Panc1 (cell line): Measurements from ENCODE around the gene TRDN. TPM values are rescaled to one million over a fixed set of nuclear protein-coding genes. Genes with fewer than 3 reads are reported as not detected.

ENCODE experiments used
- ATAC-seq: fragments of 200-7000 bp; cut with Tn5 transposase; 2 replicates; pipeline ENCODE4 v1.9.1; 2020; ENCODE audit warnings: mild to moderate bottlenecking, moderate library complexity
- BruUV-seq: library from RNA; stranded (reverse); fragments of 400-500 nt; replicated peaks from 2 replicates; lab custom pipeline; 2021; lab: Mats Ljungman, UMichigan
- CTCF ChIA-PET: fragments of 300-600 bp; sonication (Branson Sonifier 250); formaldehyde crosslinking; loops from one replicate; lab custom pipeline; 2022; ENCODE audit warnings: antibody characterized with exemption; lab: Charles Lee
- POLR2A ChIA-PET: fragments of 300-600 bp; sonication (Branson Sonifier 250); formaldehyde crosslinking; loops from one replicate; lab custom pipeline; 2022; ENCODE audit warnings: antibody characterized with exemption; lab: Charles Lee
- DNase-seq: peaks from one replicate; pipeline ENCODE4 v3.0.0-alpha.2; 2010; ENCODE audit warnings: low read depth, low spot score
- H3K27ac ChIP-seq: 2 replicates; pipeline ENCODE4 v1.5.1; 2011; ENCODE audit warnings: mild to moderate bottlenecking, low read length, inconsistent platforms
- H3K27me3 ChIP-seq: fragments of 200-500 bp; sonication (Bioruptor generic); 2 replicates; pipeline ENCODE4 v1.6.0; 2014; ENCODE audit warnings: low read length, inconsistent platforms; ENCODE audit not compliant: control insufficient read depth, insufficient read depth
- H3K36me3 ChIP-seq: fragments of 200-500 bp; sonication (Bioruptor generic); 2 replicates; pipeline ENCODE4 v1.5.1; 2014; ENCODE audit warnings: inconsistent platforms, mild to moderate bottlenecking, low read length, moderate library complexity; ENCODE audit not compliant: control insufficient read depth, insufficient read depth
- H3K4me1 ChIP-seq: 2 replicates; pipeline ENCODE4 v1.5.1; 2011; ENCODE audit warnings: inconsistent platforms, mild to moderate bottlenecking, low read length, moderate library complexity; ENCODE audit not compliant: control insufficient read depth, insufficient read depth
- H3K4me3 ChIP-seq, 2 experiments: 2 replicates each; pipeline ENCODE4 v1.5.1; 2011 to 2012; ENCODE audit warnings: low read depth in 2 of 2, low read length in 2 of 2, mild to moderate bottlenecking in 2 of 2, inconsistent platforms in 1 of 2, moderate library complexity in 1 of 2
- H3K9me3 ChIP-seq: fragments of 200-500 bp; sonication (Bioruptor generic); 2 replicates; pipeline ENCODE4 v1.5.1; 2014; ENCODE audit warnings: low read depth, mild to moderate bottlenecking, inconsistent platforms, low read length, moderate library complexity; ENCODE audit not compliant: control insufficient read depth, insufficient read depth
- POLR2AphosphoS5 ChIP-seq: IDR thresholded peaks from 2 replicates; pipeline ENCODE4 v1.6.1; 2012; ENCODE audit warnings: mild to moderate bottlenecking, low read depth, low read length, moderate library complexity
- SIN3A ChIP-seq: IDR thresholded peaks from 2 replicates; pipeline ENCODE4 v1.6.1; 2012; ENCODE audit warnings: low read depth, mild to moderate bottlenecking, low read length, moderate library complexity, borderline replicate concordance; ENCODE audit not compliant: insufficient read depth
- TCF7L2 ChIP-seq: IDR thresholded peaks from 2 replicates; pipeline ENCODE4 v1.6.1; 2011; ENCODE audit warnings: mild to moderate bottlenecking, low read depth, low read length, inconsistent platforms
- in situ Hi-C: cut with HindIII; loops from 2 replicates; pipeline ENCODE4 v1.10.0; 2016; ENCODE audit warnings: low sequenced_read_pairs, low pct_unique_long_range_greater_than_20kb
- intact Hi-C: fragments of 100-400 bp; cut with micrococcal nuclease; formaldehyde crosslinking; loops from one replicate; pipeline ENCODE4 v1.10.0; 2022; ENCODE audit not compliant: unreplicated experiment
- total RNA-seq: library from RNA; stranded (reverse); gene quantifications from one replicate; pipeline ENCODE4 v1.2.1, GENCODE V29; 2021; ENCODE audit not compliant: unreplicated experiment
- TF ChIP-seq, protein P1 (sequence below): fragments of 450-650 bp; IDR thresholded peaks from 2 replicates; pipeline ENCODE4 v1.5.1; 2017; ENCODE audit warnings: mild to moderate bottlenecking
- TF ChIP-seq, protein P2 (sequence below), 2 experiments: IDR thresholded peaks; 2 replicates each; pipeline ENCODE4 v1.6.1; 2011 to 2012; ENCODE audit warnings: low read depth in 2 of 2, control low read depth in 1 of 2, low read length in 1 of 2, mild to moderate bottlenecking in 1 of 2, moderate library complexity in 1 of 2; ENCODE audit not compliant: insufficient read depth in 1 of 2

TRDN gene
- total RNA-seq, 1 experiment from 2014 or later = not detected

- TF ChIP-seq, protein P1, sequence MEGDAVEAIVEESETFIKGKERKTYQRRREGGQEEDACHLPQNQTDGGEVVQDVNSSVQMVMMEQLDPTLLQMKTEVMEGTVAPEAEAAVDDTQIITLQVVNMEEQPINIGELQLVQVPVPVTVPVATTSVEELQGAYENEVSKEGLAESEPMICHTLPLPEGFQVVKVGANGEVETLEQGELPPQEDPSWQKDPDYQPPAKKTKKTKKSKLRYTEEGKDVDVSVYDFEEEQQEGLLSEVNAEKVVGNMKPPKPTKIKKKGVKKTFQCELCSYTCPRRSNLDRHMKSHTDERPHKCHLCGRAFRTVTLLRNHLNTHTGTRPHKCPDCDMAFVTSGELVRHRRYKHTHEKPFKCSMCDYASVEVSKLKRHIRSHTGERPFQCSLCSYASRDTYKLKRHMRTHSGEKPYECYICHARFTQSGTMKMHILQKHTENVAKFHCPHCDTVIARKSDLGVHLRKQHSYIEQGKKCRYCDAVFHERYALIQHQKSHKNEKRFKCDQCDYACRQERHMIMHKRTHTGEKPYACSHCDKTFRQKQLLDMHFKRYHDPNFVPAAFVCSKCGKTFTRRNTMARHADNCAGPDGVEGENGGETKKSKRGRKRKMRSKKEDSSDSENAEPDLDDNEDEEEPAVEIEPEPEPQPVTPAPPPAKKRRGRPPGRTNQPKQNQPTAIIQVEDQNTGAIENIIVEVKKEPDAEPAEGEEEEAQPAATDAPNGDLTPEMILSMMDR = no peak
- TF ChIP-seq, protein P2, sequence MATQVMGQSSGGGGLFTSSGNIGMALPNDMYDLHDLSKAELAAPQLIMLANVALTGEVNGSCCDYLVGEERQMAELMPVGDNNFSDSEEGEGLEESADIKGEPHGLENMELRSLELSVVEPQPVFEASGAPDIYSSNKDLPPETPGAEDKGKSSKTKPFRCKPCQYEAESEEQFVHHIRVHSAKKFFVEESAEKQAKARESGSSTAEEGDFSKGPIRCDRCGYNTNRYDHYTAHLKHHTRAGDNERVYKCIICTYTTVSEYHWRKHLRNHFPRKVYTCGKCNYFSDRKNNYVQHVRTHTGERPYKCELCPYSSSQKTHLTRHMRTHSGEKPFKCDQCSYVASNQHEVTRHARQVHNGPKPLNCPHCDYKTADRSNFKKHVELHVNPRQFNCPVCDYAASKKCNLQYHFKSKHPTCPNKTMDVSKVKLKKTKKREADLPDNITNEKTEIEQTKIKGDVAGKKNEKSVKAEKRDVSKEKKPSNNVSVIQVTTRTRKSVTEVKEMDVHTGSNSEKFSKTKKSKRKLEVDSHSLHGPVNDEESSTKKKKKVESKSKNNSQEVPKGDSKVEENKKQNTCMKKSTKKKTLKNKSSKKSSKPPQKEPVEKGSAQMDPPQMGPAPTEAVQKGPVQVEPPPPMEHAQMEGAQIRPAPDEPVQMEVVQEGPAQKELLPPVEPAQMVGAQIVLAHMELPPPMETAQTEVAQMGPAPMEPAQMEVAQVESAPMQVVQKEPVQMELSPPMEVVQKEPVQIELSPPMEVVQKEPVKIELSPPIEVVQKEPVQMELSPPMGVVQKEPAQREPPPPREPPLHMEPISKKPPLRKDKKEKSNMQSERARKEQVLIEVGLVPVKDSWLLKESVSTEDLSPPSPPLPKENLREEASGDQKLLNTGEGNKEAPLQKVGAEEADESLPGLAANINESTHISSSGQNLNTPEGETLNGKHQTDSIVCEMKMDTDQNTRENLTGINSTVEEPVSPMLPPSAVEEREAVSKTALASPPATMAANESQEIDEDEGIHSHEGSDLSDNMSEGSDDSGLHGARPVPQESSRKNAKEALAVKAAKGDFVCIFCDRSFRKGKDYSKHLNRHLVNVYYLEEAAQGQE (IDR thresholded peaks at IDR 0.05; ENCODE audit: insufficient read depth in 1 of 2, low read depth in 2 of 2, low read length in 1 of 2) = no peak
- no peak for TF ChIP-seq POLR2AphosphoS5
- TF ChIP-seq TCF7L2 = no peak
- no peak for TF ChIP-seq SIN3A
- Histone ChIP-seq H3K4me3 (no peak overlapping the region), H3K27me3 (no peaks in the 10 kb centered on the region), H3K9me3 (no peaks in the 10 kb centered on the region), H3K36me3 (no peaks in the 10 kb centered on the region), H3K4me1 (no peaks in the 10 kb centered on the region), H3K27ac (no peak overlapping the region)
- DNase-seq (no peak), ATAC-seq (no peak)
- ChIA-PET POLR2A (no interaction called here), CTCF (no interaction called here)
- no TSS peak for BruUV-seq
- intact Hi-C loops (no loop called here), in situ Hi-C loops (no loop called here)
Observed at GRCh38 chr6:123456836-123457235, 179.9 kb downstream of the TRDN start.

GRCh38 chr6:123454448-123454847 is 182.3 kb downstream of the TRDN start:
- TF ChIP-seq, protein P1 = no peak
- TF ChIP-seq SIN3A = no peak
- H3K4me3 ChIP-seq = no peak overlapping the region
- no peak for DNase-seq
- ATAC-seq = no peak
- POLR2A ChIA-PET = no interaction called here
- CTCF ChIA-PET = no interaction called here
- H3K27me3 ChIP-seq = no peaks in the 10 kb centered on the region
- H3K27ac ChIP-seq = no peak overlapping the region
- no peaks in the 10 kb centered on the region for H3K4me1 ChIP-seq
- intact Hi-C loops = no loop called here
- no peaks in the 10 kb centered on the region for H3K36me3 ChIP-seq
- in situ Hi-C loops = no loop called here
- BruUV-seq = no TSS peak
- H3K9me3 ChIP-seq = no peaks in the 10 kb centered on the region
